ENCODE measurements around the gene DAAM2.

DNA sequence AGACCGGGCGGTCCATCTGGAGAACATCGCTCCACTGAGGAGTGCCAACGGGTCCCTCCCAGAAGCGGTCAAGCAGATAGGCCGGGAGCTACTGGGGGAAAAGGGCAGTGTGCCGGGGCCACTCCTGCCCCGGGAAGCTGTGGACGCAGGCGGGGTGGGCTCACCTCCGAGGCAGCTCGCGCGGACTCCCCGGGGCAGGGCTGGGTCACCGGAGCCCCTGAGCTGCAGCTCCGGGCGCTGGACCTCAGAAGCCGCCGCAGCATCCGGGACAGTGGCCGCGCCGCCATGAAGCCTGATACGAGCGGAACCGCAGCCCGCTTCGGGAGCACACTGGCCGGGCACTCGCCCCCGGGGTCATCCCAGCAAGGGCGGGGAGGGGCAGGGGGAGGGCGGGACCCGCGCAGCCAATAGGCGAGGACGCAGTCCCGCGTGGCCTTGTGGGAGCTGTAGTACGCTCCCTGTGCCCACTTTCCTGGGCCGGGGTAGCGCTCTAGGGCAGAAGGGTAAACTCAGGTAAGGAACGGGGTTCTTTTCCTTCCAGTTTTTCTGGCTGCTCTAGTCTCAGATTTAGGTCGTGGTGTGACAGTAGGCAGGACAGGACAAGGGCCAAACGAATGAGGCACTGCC lies 142.1 kb downstream of the DAAM2 start, which contains the start of gene MOCS1:
- TF ChIP-seq POLR2A (IDR thresholded peaks at IDR 0.05; ENCODE audit: low read length) (no peak), GATA1 (IDR thresholded peaks at IDR 0.05; ENCODE audit: low read depth, low read length) (no peak)
